ENCODE results near the gene LILRB2. TPM values are rescaled to one million over a fixed set of nuclear protein-coding genes. Genes with fewer than 3 reads are reported as not detected.

The LILRB2 gene
- total RNA-seq, 4 donors from 2014 or later = 0.93 to 5.0 (median 1.9) TPM

DNA sequence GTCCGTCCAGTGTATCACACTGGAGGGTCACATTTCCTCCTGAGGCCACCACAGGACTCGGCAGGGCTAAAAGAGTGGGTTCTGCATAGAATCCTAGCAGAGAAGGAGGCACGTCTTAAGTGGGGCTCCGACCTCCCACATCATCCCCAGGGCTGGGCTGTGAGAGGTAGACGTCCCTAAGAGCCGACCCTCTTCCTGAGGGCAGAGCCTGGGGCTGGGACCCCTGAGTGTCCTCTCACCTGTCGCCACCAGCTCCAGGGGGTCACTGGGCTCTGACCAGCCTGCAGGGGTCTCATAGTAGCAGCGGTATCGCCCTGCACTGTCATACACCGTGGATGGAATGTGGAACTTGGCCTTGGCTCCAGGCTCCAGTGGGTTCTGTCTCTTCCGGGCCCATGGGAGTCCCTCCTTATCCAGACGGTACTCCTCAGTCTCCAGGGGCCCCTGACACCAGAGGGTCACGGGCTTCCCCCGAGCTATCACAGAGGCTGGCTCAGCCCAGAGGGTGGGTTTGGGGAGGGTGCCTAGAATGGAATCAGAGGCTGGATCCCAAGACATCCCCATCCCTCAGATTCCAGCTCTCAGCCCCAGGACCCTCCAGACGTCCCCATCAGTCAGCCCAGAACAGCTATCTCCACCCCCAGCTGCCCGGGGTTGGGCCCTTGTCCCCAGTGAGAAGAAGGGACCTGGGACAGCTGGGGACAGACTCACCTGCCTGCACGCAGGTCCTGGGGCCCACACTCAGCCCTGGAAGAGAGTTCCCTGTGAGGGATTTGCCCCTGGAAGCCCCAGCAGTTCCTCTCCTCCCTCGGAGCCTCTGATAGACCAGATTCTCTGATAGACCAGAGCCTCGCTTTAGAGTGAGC is 24.4 kb downstream of the LILRB2 start:
- H3K36me3 ChIP-seq = no peaks in the 10 kb centered on the region
- no peaks in the 10 kb centered on the region for H3K9me3 ChIP-seq
- no peaks in the 10 kb centered on the region for H3K4me1 ChIP-seq
- 83 to 90% methylated on average over 1 to 2 of the region's 19 CpGs for WGBS, 2 donors (ENCODE audit: low coverage in 1 of 2)
- H3K27me3 ChIP-seq = peaks cover 72% of the 10 kb centered on the region
- H3K4me3 ChIP-seq = peak overlapping the region in 1 of 2 donors; percentile 34
- no peak for TF ChIP-seq EP300 (IDR thresholded peaks at IDR 0.05)
- TF ChIP-seq POLR2AphosphoS5 (IDR thresholded peaks at IDR 0.05) = no peak
- TF ChIP-seq, protein P1, sequence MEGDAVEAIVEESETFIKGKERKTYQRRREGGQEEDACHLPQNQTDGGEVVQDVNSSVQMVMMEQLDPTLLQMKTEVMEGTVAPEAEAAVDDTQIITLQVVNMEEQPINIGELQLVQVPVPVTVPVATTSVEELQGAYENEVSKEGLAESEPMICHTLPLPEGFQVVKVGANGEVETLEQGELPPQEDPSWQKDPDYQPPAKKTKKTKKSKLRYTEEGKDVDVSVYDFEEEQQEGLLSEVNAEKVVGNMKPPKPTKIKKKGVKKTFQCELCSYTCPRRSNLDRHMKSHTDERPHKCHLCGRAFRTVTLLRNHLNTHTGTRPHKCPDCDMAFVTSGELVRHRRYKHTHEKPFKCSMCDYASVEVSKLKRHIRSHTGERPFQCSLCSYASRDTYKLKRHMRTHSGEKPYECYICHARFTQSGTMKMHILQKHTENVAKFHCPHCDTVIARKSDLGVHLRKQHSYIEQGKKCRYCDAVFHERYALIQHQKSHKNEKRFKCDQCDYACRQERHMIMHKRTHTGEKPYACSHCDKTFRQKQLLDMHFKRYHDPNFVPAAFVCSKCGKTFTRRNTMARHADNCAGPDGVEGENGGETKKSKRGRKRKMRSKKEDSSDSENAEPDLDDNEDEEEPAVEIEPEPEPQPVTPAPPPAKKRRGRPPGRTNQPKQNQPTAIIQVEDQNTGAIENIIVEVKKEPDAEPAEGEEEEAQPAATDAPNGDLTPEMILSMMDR (IDR thresholded peaks at IDR 0.05) = no peak
- no peak for TF ChIP-seq POLR2A (IDR thresholded peaks at IDR 0.05)
- no peak for ATAC-seq
- H3K27ac ChIP-seq = peak overlapping the region in 2 of 4 donors; percentile 35 to 37

DNA sequence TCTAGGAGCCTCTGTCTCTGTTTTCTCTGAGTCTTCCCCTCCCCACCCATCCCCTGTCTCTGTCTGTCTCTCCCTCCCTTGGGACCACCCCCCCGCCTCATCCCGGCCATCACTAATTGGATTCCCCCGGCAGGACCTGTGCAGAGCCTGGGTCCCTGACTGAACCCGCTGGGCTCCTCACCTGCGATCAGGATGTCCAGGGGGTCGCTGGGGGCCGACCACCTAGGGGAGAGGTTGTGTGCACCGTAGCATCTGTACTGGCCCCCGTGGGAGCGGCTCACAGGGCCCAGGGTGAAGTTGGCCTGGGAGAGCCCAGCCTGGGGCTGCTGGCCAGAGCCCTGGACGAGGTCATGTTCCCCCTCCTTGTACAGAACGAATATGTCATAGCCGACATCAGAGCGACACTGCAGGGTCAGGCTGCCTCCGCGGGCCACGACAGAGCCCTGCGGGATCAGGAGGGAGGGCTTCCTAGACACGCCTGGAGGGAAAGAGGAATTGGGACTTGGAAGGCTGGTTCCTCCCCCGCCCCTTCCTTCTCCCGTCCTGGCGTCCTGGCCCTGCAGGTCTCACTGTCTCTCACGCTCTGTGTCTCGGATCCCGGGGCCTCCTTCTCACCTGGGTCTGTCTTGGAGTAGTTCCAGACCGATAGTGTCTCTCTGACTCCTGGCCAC is 25.7 kb downstream of the LILRB2 start:
- 22% methylated on average over 7 of the region's 26 CpGs; no CpG with 5 or more reads in 1 of the 2 donors for WGBS, 2 donors (ENCODE audit: low coverage in 1 of 2)
- Histone ChIP-seq H3K4me3 (peak overlapping the region in 1 of 2 donors; percentile 34), H3K36me3 (no peaks in the 10 kb centered on the region), H3K27ac (no peak overlapping the region), H3K4me1 (no peaks in the 10 kb centered on the region), H3K27me3 (peaks cover 73% of the 10 kb centered on the region), H3K9me3 (no peaks in the 10 kb centered on the region)
- ATAC-seq = no peak
- no peak for TF ChIP-seq POLR2A (IDR thresholded peaks at IDR 0.05)
- TF ChIP-seq, protein P1 (IDR thresholded peaks at IDR 0.05) = no peak
- no peak for TF ChIP-seq POLR2AphosphoS5 (IDR thresholded peaks at IDR 0.05)
- TF ChIP-seq EP300 (IDR thresholded peaks at IDR 0.05) = no peak

DNA sequence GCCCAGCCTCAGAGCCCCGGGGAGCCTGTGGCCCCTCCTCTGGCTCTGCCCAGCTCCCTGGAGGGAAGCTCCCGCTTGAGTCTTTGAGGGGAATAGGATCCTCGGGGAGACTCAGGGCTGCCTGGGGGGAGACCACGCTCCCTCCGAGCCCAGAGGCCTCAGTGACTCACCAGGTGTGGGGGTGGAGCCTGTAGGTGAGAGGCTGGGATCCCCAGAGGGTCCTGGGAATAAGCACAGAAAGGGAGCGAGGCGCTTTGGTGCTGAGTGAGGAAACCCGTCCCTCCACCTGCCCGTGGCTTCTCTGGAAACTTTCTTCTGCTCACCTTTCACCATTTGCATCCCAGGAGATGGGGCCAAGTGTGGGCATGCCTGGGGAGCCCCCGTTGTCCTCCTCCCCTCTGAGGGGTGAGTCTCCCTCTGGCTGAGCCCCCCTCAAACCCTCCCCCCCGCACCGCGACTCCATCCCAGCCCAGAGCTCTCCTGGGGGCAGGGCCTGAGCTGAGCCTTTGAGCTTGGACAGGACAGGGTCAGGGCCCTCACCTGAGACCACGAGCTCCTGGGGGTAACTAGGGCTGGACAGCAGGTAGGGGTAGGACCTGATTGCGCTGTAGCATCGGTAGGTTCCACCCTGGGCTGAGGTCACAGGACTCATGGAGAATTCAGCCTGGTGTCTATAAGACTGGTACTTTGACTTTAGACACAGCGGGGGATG is 26.6 kb downstream of the LILRB2 start:
- H3K27me3 ChIP-seq = peaks cover 82% of the 10 kb centered on the region
- TF ChIP-seq POLR2A (IDR thresholded peaks at IDR 0.05) = no peak
- no peak for TF ChIP-seq POLR2AphosphoS5 (IDR thresholded peaks at IDR 0.05)
- TF ChIP-seq, protein P1 (IDR thresholded peaks at IDR 0.05) = no peak
- TF ChIP-seq EP300 (IDR thresholded peaks at IDR 0.05) = no peak
- H3K27ac ChIP-seq = no peak overlapping the region
- no peaks in the 10 kb centered on the region for H3K9me3 ChIP-seq
- WGBS, 2 donors (ENCODE audit: low coverage in 1 of 2) = no CpG with 5 or more reads among the region's 17 CpGs
- H3K4me3 ChIP-seq = no peak overlapping the region
- no peaks in the 10 kb centered on the region for H3K36me3 ChIP-seq
- H3K4me1 ChIP-seq = no peaks in the 10 kb centered on the region
- ATAC-seq = no peak

DNA sequence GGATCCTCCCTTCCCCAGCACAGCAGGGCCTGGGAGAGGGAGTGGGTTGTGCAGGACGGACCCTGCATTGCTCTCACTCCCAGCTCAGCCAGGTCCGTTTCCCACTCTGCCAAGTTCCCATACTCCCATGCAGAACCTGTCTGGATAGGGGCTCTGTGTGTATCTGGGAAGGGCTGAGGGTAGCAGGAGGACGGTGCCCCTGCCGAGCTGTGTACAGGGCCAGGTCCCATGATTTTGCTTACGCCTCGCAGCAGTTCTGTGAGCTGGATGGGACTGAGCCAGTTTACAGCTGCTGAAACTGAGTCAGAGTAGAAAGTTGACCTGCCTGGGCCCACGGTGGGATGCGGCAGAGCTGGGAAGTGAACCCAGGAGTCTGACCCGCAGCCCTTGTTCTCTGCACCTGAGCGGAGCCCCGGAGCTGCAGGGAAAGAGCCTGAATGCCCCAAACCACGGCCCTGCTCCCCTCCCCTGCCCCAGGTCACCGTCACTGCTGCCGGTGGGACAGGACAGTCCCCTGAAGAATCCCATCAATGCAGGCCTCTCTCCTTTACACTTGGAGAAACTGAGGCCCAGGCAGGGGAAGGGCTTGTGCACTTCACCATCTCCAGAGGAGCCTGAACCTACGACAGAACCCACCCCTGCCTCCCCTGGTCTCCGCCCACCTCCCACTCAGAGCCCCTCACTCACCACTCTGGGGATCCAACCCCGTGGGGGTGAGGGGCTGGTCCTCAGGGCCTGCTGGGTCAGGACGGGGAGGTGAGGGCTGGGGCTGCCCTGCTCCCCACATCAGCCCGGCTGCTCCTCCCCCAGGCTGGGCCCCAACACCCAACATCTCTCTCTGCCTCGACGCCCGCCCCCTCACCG is 27.3 kb downstream of the LILRB2 start:
- 50 to 64% methylated on average over 2 to 4 of the region's 23 CpGs for WGBS, 2 donors (ENCODE audit: low coverage in 1 of 2)
- no peak overlapping the region for H3K4me3 ChIP-seq

More for the DNA sequence above, 27.3 kb downstream of the LILRB2 start:
- H3K36me3 ChIP-seq = no peaks in the 10 kb centered on the region
- ATAC-seq = no peak
- TF ChIP-seq EP300 (IDR thresholded peaks at IDR 0.05) (no peak), POLR2A (IDR thresholded peaks at IDR 0.05) (no peak), POLR2AphosphoS5 (IDR thresholded peaks at IDR 0.05) (no peak)
- TF ChIP-seq, protein P1 (IDR thresholded peaks at IDR 0.05) = no peak
- no peaks in the 10 kb centered on the region for H3K4me1 ChIP-seq
- no peaks in the 10 kb centered on the region for H3K9me3 ChIP-seq
- H3K27ac ChIP-seq = no peak overlapping the region
- peaks cover 82% of the 10 kb centered on the region for H3K27me3 ChIP-seq

All from gastroesophageal sphincter (tissue), 4 donors.